GM18909 (cell line): ENCODE data around the gene TMIGD3.

ENCODE experiments used
- ATAC-seq: cut with Tn5 transposase; IDR thresholded peaks from one replicate; pipeline ENCODE4 v1.9.1; 2021; ENCODE audit warnings: mild to moderate bottlenecking; ENCODE audit not compliant: unreplicated experiment, poor library complexity

Gene TMIGD3

DNA sequence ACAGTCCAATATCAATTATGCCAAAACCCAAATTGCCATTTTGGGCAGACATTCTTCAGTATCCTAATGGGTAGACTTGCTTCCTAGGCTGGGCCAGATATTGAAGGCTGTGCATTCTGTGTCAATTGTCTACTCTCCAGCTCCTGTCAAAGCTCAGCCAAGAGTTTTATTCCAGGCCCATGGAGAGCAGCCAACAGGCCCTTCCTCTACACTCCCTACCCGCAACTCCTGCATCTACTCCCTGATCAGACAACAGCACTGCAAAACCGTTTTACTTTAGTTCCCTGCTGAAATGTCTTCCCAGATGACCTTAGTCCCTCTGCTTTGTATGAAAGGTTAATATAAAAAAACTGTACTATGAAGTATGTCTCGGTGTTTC, 6.6 kb upstream of the TMIGD3 start:
- ATAC-seq, result no peak

- ATAC-seq, result peak; percentile 59
These were observed 4.2 kb upstream of the TMIGD3 start for GRCh38 chr1:111507411-111508201.

DNA sequence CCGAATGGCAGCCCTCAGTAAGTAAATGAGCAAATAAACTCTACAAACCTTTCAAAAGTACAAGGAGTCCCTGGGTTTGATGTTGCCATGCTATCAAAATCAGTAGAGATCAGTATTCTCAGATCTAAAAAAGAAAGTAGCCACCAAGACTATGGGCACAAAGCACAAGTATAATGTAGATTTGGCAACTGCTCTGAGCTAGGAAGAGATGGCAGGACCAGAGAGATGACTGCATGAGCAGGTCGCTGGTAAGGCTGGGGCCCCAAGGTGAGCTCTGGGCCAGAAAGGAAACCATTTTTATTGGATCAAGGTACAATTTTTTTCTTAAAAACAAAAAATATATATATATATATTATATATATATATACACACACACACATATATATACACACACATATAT, 3.1 kb upstream of the TMIGD3 start:
- ATAC-seq, result no peak

GRCh38 chr1:111505641-111506119, 2.2 kb upstream of the TMIGD3 start:
- ATAC-seq, result peak; percentile 69

DNA sequence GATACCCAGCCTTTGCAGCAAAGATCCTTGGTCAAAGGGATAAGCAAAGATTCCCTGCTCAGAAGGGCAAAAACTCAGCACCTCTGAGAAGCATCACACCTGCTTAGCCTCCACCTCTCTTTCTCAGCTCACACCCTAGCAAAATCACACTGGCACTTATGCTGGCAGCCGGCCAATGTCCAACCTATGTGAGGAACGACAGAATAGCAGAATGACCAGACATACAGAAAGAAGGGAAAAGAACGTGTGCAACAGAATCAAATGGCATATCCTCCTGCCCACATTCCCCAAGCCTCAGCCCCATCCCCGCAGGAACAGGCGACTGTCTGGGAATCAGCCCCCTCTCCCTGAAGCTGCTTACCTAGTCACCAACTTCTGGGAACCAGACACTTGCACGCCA, 664 bp upstream of the TMIGD3 start:
- ATAC-seq, result no peak

DNA sequence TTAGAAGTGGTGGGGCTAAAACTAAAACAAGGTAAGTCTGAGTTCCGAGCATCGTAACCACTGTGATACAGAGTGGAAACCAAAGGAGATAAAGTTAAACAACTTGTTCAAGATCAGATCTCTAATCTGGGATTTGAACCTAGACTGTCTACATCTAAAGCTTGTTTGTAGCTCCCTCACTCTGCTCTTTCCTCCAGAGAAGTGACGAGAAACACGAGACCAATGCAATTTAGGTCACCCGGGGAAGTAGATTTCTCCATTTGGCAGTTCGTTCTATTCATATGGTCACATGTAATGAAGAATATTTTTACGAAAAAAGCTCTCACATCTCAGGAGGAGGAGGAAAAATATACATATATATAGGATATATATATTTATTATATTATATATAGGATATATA, 1.8 kb downstream of the TMIGD3 start:
- no peak for ATAC-seq

- ATAC-seq, result no peak
These were observed 4.2 kb downstream of the TMIGD3 start for GRCh38 chr1:111499026-111499785.

- no peak for ATAC-seq
These were observed 5.8 kb downstream of the TMIGD3 start for GRCh38 chr1:111497592-111497991.

DNA sequence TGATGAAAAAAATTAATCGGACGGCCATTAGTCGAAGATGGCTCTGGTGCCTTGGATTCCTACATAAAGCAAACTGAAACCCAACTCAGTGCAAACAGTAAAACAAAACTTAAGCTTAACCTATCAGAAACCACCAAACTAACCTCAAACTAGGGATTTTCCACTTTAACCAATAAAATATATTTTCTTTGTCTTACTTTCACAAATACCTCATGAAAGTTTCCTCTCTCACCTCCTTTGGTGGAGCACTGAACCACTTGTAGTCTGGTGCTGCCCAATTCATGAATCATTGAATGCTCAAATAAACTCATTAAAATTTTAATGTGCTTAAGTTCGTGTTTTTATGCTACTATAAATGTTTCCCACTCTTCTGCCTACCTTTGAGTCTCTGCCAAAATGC, 7.0 kb downstream of the TMIGD3 start:
- ATAC-seq, result no peak

- no peak for ATAC-seq
These were observed 12.4 kb downstream of the TMIGD3 start for GRCh38 chr1:111491070-111491469.

- no peak for ATAC-seq
These were observed 13.2 kb downstream of the TMIGD3 start for GRCh38 chr1:111490220-111490619.

- ATAC-seq, result no peak
These were observed 13.8 kb downstream of the TMIGD3 start for GRCh38 chr1:111489604-111490003.

GRCh38 chr1:111488669-111489068, 14.8 kb downstream of the TMIGD3 start:
- no peak for ATAC-seq

DNA sequence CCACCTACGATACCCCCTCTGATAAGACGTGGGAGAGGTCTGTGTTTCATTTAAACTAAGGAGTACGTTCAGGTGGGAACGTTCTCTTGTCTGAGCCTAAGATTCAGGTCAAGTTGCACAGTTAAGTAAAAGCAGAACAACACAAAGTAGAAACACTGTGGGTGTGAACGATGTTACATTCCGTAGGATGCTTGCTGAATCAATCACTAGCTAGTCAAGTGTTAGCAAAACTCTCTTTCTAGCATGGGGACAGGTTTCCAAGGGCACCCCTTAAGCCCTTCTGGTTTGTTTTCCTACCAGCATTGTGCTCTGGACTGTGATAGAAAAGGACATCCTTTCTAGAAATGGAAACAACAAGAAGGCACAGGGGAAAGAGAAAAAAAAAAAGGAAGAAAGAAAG, 16.3 kb downstream of the TMIGD3 start:
- ATAC-seq, result no peak

- no peak for ATAC-seq
These were observed 17.0 kb downstream of the TMIGD3 start for GRCh38 chr1:111486431-111486830.

DNA sequence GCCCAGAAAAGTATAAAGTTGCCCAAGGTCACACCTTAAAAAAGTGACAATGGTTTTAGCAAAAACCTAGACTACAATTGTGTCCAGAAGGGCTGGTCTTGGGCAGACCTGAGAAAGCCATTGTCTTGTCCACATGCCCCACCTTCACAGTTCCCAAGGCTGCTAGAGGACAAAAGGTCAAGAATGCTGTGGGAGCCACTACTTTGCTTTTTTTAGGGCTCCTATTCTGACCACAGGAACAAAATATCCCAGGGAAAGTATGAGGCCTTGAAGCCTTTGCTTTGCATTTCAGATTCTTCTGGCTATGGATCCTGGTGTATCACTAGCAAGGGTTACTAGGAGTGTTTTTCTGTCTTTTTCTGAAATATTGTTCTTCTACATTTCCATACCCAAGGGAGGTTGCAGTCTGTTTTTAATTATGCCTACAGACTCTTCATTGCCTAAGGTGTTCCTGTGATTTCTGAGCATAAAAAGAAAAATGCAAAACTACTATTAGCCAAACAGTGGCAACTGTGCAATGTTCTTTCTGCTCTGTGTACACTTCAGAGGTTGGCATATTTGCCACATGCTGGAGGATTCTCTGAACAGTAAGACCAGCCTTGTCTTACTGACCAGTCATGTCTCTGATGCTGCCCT, 18.9 kb downstream of the TMIGD3 start:
- no peak for ATAC-seq

DNA sequence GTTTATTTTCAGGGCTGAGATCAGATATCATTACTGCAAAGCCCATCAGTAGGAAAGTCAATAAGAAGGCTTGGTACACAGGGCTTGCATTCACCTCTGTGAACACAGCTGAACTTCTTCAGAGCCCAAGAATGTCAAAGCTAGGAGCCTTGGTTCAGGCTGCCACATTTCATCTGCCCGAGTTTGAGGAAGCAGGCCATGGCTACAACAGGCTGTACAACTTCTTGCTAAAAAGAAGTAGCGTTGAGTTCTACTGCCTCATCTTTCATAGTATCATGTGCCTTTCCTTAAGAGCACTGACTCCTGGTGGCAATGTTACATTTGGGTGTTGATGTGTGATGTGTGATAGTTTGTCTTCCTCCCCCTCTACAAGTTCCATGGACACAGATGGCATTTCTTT, 19.6 kb downstream of the TMIGD3 start:
- ATAC-seq, result no peak

DNA sequence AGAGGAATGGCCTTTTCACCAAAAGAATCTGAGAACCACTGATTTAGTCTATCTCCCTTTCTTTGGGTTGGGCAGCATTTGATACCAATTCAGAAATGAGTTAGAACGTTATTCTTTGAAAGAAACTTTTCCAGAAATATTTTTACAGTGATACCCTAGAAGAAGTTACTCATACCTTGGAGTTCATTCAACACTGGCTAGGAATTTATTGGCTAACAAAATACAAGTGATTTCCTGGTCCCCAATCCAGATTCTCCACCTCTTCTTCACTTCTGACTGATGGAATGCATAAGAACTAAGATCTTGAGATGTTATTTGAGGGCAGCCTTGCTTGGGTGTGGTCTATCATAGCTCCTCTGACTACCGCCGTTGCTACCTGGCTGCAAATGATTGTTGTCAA, 20.3 kb downstream of the TMIGD3 start:
- no peak for ATAC-seq

GRCh38 chr1:111481387-111482221, 21.8 kb downstream of the TMIGD3 start:
- ATAC-seq, result peak; percentile 59

GRCh38 chr1:111480674-111481073, 22.8 kb downstream of the TMIGD3 start:
- no peak for ATAC-seq
